Thyroid gland (tissue), 4 donors: Measurements from ENCODE around the gene CDC20B.

ENCODE experiments used
- POLR2A ChIP-seq, 2 donors: fragments of 450-650 bp; IDR thresholded peaks; one replicate each; pipeline ENCODE4 v1.6.1; 2017; ENCODE audit warnings: antibody characterized with exemption in 2 of 2, mild to moderate bottlenecking in 2 of 2, moderate library complexity in 1 of 2
- TF ChIP-seq, protein P1 (sequence below), 6 experiments: fragments of 200-600 bp in 3 of 6; fragments of 450-650 bp in 3 of 6; sonication (generic) in 3 of 6; IDR thresholded peaks; one replicate each; pipeline ENCODE4 v1.5.1; 2016 to 2019; ENCODE audit warnings: antibody characterized with exemption in 6 of 6, mild to moderate bottlenecking in 2 of 6, inconsistent platforms in 1 of 6, moderate library complexity in 1 of 6

DNA sequence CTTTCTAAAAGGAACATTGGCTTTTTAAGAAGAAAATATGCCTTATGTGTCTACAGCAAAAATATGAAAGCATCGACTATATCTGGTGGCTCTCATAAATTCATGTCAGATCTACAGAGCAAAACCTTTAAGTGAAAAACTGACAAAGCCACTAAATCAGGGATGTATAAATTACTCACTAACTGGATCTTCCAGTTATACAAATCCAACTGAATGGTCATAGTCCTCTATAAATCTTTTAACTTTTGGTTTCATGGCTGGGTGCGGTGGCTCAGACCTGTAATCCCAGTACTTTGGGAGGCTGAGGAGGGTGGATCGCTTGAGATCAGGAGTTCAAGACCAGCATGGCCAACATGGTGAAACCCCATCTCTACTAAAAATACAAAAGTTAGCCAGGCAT, 99.8 kb downstream of the CDC20B start:
- TF ChIP-seq POLR2A (IDR thresholded peaks at IDR 0.05), result no peak
- TF ChIP-seq, protein P1, sequence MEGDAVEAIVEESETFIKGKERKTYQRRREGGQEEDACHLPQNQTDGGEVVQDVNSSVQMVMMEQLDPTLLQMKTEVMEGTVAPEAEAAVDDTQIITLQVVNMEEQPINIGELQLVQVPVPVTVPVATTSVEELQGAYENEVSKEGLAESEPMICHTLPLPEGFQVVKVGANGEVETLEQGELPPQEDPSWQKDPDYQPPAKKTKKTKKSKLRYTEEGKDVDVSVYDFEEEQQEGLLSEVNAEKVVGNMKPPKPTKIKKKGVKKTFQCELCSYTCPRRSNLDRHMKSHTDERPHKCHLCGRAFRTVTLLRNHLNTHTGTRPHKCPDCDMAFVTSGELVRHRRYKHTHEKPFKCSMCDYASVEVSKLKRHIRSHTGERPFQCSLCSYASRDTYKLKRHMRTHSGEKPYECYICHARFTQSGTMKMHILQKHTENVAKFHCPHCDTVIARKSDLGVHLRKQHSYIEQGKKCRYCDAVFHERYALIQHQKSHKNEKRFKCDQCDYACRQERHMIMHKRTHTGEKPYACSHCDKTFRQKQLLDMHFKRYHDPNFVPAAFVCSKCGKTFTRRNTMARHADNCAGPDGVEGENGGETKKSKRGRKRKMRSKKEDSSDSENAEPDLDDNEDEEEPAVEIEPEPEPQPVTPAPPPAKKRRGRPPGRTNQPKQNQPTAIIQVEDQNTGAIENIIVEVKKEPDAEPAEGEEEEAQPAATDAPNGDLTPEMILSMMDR (IDR thresholded peaks at IDR 0.05), result no peak
